Kidney (tissue), 14 donors: ENCODE results near the gene GDA. TPM values are rescaled to one million over a fixed set of nuclear protein-coding genes. Genes with fewer than 3 reads are reported as not detected.

Experiments used
- DNase-seq, 5 donors: peaks; one replicate each; pipeline ENCODE4 v3.0.0-alpha.2; 2013 to 2020
- FAIRE-seq: peaks from 2 replicates; lab custom pipeline; 2012; peaks lifted over from hg19 to GRCh38; lab: Jason Lieb, UNC
- H3K27ac ChIP-seq, 2 donors: one replicate each; pipeline ENCODE4 v1.7.0; 2013; ENCODE audit warnings: low read depth in 2 of 2, low read length in 2 of 2, inconsistent platforms in 1 of 2
- H3K27me3 ChIP-seq: one replicate; pipeline ENCODE4 v1.7.1; 2013; ENCODE audit warnings: low read length, inconsistent platforms; ENCODE audit not compliant: control insufficient read depth, insufficient read depth
- H3K36me3 ChIP-seq, 3 donors: one replicate each; pipeline versions ENCODE4 v1.7.0 to v1.7.1; 2013; ENCODE audit warnings: low read length in 3 of 3, control low read depth in 1 of 3, inconsistent platforms in 1 of 3; ENCODE audit not compliant: insufficient read depth in 3 of 3, control insufficient read depth in 2 of 3
- H3K4me1 ChIP-seq, 3 donors: one replicate each; pipeline versions ENCODE4 v1.7.0 to v1.7.1; 2013; ENCODE audit warnings: low read length in 3 of 3, inconsistent platforms in 1 of 3, low read depth in 1 of 3; ENCODE audit not compliant: control insufficient read depth in 2 of 3, insufficient read depth in 2 of 3
- H3K4me3 ChIP-seq, 3 donors: one replicate each; pipeline versions ENCODE4 v1.7.0 to v1.8.1; 2013; ENCODE audit warnings: low read length in 3 of 3, control low read depth in 1 of 3, inconsistent platforms in 1 of 3
- H3K9ac ChIP-seq, 3 donors: one replicate each; pipeline versions ENCODE4 v1.7.0 to v1.7.1; 2013; ENCODE audit warnings: low read length in 3 of 3, control low read depth in 1 of 3, inconsistent platforms in 1 of 3
- H3K9me3 ChIP-seq, 3 donors: one replicate each; pipeline versions ENCODE4 v1.7.0 to v1.7.1; 2013; ENCODE audit warnings: low read length in 3 of 3, control low read depth in 1 of 3, inconsistent platforms in 1 of 3; ENCODE audit not compliant: control insufficient read depth in 2 of 3, insufficient read depth in 1 of 3
- CTCF ChIP-seq: IDR thresholded peaks from 3 replicates; pipeline ENCODE4 v1.5.1; 2012; ENCODE audit warnings: mild to moderate bottlenecking, moderate library complexity, borderline replicate concordance; ENCODE audit not compliant: insufficient read depth; ENCODE audit errors: extremely low read depth
- intact Hi-C: fragments of 100-400 bp; cut with DNase I; formaldehyde crosslinking; loops from one replicate; pipeline ENCODE4 v1.11.1; 2022
- polyA plus RNA-seq: library from polyadenylated mRNA; stranded (reverse); fragments of 350-450 nt; fragmentation: Illumina TruSeq; extraction: RNeasy Lipid Tissue Mini Kit (QIAGEN cat#74804); gene quantifications from one replicate; pipeline ENCODE4 v1.2.3, GENCODE V29; 2014; ENCODE audit warnings: low read depth, low replicate concordance; ENCODE audit not compliant: insufficient read depth
- total RNA-seq: library from RNA; stranded (reverse); fragmentation: NEBNext Ultra II Directional; extraction: Animal tissue kit (Norgen Biotek cat#: 25700); gene quantifications from one replicate; pipeline ENCODE4 v1.2.1, GENCODE V29; 2021
- donor health status: control.
- donor health status: control.
- donor health status: control.
- donor health status: control.
- donor health status: control.
- donor health status: DM: yes; HTN: yes; CAD: no.
- donor health status: Normal renal cell carcinoma (clear cell type).

The GDA gene
- total and polyA plus RNA-seq, 2 donors from 2014 or later: 31.4 to 88.1 TPM

GRCh38 chr9:72137697-72138365 is 11.4 kb upstream of the GDA start:
- no peak for FAIRE-seq

DNA sequence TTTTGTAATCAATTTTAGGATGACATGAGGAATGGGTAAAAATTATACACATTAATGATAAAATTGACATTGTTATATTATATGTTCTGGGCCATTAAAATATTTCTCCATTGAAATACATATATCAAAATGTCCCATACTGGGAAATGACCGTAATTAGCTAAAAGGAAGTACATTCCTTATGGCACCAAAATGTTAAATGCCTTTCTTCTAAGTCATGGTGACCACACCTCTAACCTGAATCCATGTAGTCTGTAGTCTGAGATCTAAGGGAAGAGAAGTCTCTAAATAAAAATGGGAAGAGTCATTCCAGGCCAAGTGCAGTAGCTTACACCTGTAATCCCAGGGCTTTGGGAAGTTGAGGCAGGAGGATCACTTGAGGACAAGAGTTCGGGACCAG is 10.0 kb upstream of the GDA start:
- no peak for TF ChIP-seq CTCF
- FAIRE-seq (no peak), DNase-seq (no peak)
- no peaks in the 10 kb centered on the region for H3K9me3 ChIP-seq
- intact Hi-C loops: no loop called here
- no peaks in the 10 kb centered on the region for H3K36me3 ChIP-seq
- no peak overlapping the region for H3K27ac ChIP-seq
- H3K27me3 ChIP-seq: no peaks in the 10 kb centered on the region
- no peak overlapping the region for H3K9ac ChIP-seq
- H3K4me1 ChIP-seq: no peaks in the 10 kb centered on the region
- H3K4me3 ChIP-seq: no peak overlapping the region

More at GRCh38 chr9:72137697-72138365, 11.4 kb upstream of the GDA start:
- Histone ChIP-seq H3K9ac (no peak overlapping the region), H3K9me3 (no peaks in the 10 kb centered on the region), H3K27me3 (no peaks in the 10 kb centered on the region), H3K4me3 (no peak overlapping the region), H3K36me3 (no peaks in the 10 kb centered on the region), H3K27ac (no peak overlapping the region), H3K4me1 (no peaks in the 10 kb centered on the region)
- DNase-seq: no peak
- no peak for TF ChIP-seq CTCF
- intact Hi-C loops: no loop called here

GRCh38 chr9:72140586-72140985 is 8.7 kb upstream of the GDA start:
- Histone ChIP-seq H3K9me3 (no peaks in the 10 kb centered on the region), H3K36me3 (no peaks in the 10 kb centered on the region), H3K4me1 (no peaks in the 10 kb centered on the region), H3K27me3 (no peaks in the 10 kb centered on the region), H3K9ac (no peak overlapping the region), H3K4me3 (no peak overlapping the region), H3K27ac (no peak overlapping the region)
- no peak for TF ChIP-seq CTCF
- intact Hi-C loops: no loop called here
- no peak for FAIRE-seq
- no peak for DNase-seq

DNA sequence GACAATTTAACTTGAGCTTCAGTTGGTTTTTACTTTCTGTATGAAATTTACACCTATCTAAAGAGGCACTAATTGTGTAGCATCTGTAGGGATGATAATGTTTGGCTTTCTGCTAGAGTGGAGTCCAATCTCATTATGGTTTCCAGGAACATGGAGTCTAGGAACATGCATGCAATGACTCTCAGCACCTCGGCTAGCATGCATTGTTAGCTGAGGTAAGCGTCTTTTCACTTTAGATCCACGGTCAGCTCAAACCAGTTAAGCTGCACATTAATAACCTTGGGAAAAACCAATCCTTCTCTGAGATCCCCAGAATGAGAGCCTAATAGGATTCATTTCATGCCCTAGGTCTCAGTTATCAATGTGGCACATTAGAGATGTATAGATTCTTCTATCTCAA is 7.8 kb upstream of the GDA start:
- H3K4me3 ChIP-seq: no peak overlapping the region
- no peak overlapping the region for H3K9ac ChIP-seq
- no peaks in the 10 kb centered on the region for H3K9me3 ChIP-seq
- intact Hi-C loops: no loop called here
- no peaks in the 10 kb centered on the region for H3K4me1 ChIP-seq
- no peaks in the 10 kb centered on the region for H3K27me3 ChIP-seq
- H3K27ac ChIP-seq: no peak overlapping the region
- FAIRE-seq: no peak
- no peaks in the 10 kb centered on the region for H3K36me3 ChIP-seq
- no peak for TF ChIP-seq CTCF
- DNase-seq: no peak
